MCF 10A (cell line): Measurements from ENCODE around the gene SALL2. TPM values are rescaled to one million over a fixed set of nuclear protein-coding genes. Genes with fewer than 3 reads are reported as not detected.

Experiments
- BruUV-seq: library from RNA; stranded (reverse); fragments of 400-500 nt; replicated peaks from 2 replicates; lab custom pipeline; 2021; lab: Mats Ljungman, UMichigan
- CTCF ChIA-PET: fragments of 300-600 bp; sonication (Branson Sonifier 250); formaldehyde crosslinking; extraction: SDS; loops from one replicate; lab custom pipeline; 2021; ENCODE audit warnings: antibody characterized with exemption, inconsistent platforms; lab: Yijun Ruan, JAX
- POLR2A ChIA-PET: fragments of 300-600, 350-650 bp; sonication (Branson Sonifier 250); formaldehyde crosslinking; extraction: SDS; loops from one replicate; lab custom pipeline; 2020; ENCODE audit warnings: antibody characterized with exemption, inconsistent platforms; lab: Yijun Ruan, JAX
- DNase-seq: peaks from one replicate; pipeline ENCODE4 v3.0.0-alpha.2; 2018; ENCODE audit not compliant: unreplicated experiment
- H3K27ac Mint-ChIP-seq: one replicate; pipeline ENCODE4 v1.8.0; 2022; ENCODE audit warnings: mild to moderate bottlenecking, low read depth, mixed read lengths; ENCODE audit not compliant: unreplicated experiment
- H3K27me3 Mint-ChIP-seq: one replicate; pipeline ENCODE4 v1.8.0; 2022; ENCODE audit warnings: mixed read lengths; ENCODE audit not compliant: insufficient read depth, unreplicated experiment
- H3K36me3 Mint-ChIP-seq: one replicate; pipeline ENCODE4 v1.8.0; 2022; ENCODE audit warnings: mild to moderate bottlenecking, moderate library complexity, mixed read lengths; ENCODE audit not compliant: insufficient read depth, unreplicated experiment
- H3K4me1 Mint-ChIP-seq: one replicate; pipeline ENCODE4 v1.8.0; 2022; ENCODE audit warnings: mixed read lengths; ENCODE audit not compliant: insufficient read depth, unreplicated experiment
- H3K4me3 Mint-ChIP-seq: one replicate; pipeline ENCODE4 v1.8.0; 2022; ENCODE audit warnings: mild to moderate bottlenecking, moderate library complexity, mixed read lengths; ENCODE audit not compliant: unreplicated experiment
- H3K9me3 Mint-ChIP-seq: one replicate; pipeline ENCODE4 v1.8.0; 2022; ENCODE audit warnings: mixed read lengths; ENCODE audit not compliant: unreplicated experiment
- intact Hi-C: fragments of 100-400 bp; cut with micrococcal nuclease; formaldehyde crosslinking; loops from 2 replicates; pipeline ENCODE4 v1.14.1; 2022
- total RNA-seq: library from RNA; stranded (reverse); gene quantifications from 2 replicates; pipeline ENCODE4 v1.2.3, GENCODE V29; 2022
- TF ChIP-seq, protein P1 (sequence below): fragments of 200-600 bp; IDR thresholded peaks from one replicate; pipeline ENCODE4 v1.8.0; 2022; ENCODE audit warnings: antibody characterized with exemption, mild to moderate bottlenecking; ENCODE audit not compliant: unreplicated experiment

The SALL2 gene
- total RNA-seq, 1 experiment from 2014 or later = 0.09 TPM

DNA sequence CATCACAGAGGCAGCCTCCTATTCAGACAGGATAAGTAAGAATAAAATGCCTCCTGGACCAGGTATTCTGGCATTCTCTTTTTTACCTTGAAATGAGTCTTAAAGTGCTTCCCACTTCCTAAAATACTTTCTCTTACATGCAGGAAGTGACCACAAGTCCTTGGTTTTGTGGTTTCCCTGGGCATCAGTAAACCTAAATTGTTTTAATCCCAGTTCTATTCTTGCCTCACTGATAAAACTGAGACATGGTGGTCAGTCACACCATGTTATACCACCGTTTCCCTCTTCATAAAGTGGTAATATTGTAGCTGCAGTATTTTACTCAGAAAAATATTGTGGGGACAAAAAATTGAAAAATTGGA, 1.2 kb upstream of the SALL2 start:
- no peaks in the 10 kb centered on the region for H3K4me1 Mint-ChIP-seq
- TF ChIP-seq, protein P1, sequence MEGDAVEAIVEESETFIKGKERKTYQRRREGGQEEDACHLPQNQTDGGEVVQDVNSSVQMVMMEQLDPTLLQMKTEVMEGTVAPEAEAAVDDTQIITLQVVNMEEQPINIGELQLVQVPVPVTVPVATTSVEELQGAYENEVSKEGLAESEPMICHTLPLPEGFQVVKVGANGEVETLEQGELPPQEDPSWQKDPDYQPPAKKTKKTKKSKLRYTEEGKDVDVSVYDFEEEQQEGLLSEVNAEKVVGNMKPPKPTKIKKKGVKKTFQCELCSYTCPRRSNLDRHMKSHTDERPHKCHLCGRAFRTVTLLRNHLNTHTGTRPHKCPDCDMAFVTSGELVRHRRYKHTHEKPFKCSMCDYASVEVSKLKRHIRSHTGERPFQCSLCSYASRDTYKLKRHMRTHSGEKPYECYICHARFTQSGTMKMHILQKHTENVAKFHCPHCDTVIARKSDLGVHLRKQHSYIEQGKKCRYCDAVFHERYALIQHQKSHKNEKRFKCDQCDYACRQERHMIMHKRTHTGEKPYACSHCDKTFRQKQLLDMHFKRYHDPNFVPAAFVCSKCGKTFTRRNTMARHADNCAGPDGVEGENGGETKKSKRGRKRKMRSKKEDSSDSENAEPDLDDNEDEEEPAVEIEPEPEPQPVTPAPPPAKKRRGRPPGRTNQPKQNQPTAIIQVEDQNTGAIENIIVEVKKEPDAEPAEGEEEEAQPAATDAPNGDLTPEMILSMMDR = no peak
- BruUV-seq = no TSS peak

DNA sequence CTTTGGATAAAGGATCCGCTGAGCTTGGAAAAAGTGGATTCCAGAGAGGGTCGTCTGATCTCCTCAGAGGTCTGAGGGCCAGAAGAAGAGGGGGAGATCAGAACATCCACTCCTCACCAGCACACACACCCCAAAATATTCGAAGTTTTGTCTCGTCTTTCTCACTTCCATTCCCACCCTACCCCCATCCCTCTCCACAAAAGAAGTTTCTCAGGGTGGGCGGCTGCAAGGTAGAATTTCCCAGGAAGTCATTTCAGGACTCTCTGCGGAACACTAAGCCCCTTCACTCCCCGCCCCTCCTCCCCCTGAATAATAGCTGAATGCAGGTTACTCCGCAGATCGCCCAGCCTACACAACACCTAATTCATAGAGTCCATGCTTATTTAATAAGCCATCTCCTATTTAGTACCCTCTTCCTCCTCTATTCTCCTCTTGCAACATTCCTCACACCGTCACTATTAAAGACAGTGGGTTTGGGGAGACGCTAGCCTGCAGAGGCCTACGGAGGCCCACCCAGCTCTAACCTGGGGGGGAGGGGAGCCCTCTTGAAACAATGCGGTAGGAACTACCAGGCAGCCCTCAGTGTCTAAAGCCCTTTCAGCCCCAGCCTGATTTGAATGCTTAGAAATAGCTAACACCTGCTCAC, 649 bp upstream of the SALL2 start:
- BruUV-seq = no TSS peak
- peaks cover 23% of the 10 kb centered on the region for H3K27me3 Mint-ChIP-seq
- intact Hi-C loops = no loop called here
- no peak overlapping the region for H3K27ac Mint-ChIP-seq
- TF ChIP-seq, protein P1 = no peak
- no peaks in the 10 kb centered on the region for H3K9me3 Mint-ChIP-seq
- ChIA-PET POLR2A (interaction anchor here (1.6 to 2.2 kb wide), 2 partner anchors 14 to 15 kb away, joined by 6 to 12 read pairs; partner anchors contain the start of gene METTL3), CTCF (interaction anchor here (0.5 to 2.5 kb wide), 4 partner anchors 16 to 222 kb away, joined by 3 to 12 read pairs (median 4); partner anchors contain the start of genes METTL3 and TOX4)
- no peak for DNase-seq
- peak overlapping the region; percentile 33 for H3K4me3 Mint-ChIP-seq
- H3K36me3 Mint-ChIP-seq = no peaks in the 10 kb centered on the region
- H3K4me1 Mint-ChIP-seq = no peaks in the 10 kb centered on the region

More for the DNA sequence above, 1.2 kb upstream of the SALL2 start:
- Mint-ChIP-seq H3K27ac (no peak overlapping the region), H3K4me3 (peak overlapping the region; percentile 33), H3K27me3 (peaks cover 23% of the 10 kb centered on the region), H3K36me3 (no peaks in the 10 kb centered on the region), H3K9me3 (no peaks in the 10 kb centered on the region)
- ChIA-PET CTCF (interaction anchor here (0.5 to 2.5 kb wide), 3 partner anchors 29 to 221 kb away, joined by 3 to 12 read pairs (median 3); partner anchors contain the start of gene TOX4), POLR2A (no interaction called here)
- intact Hi-C loops = no loop called here
- DNase-seq = no peak

DNA sequence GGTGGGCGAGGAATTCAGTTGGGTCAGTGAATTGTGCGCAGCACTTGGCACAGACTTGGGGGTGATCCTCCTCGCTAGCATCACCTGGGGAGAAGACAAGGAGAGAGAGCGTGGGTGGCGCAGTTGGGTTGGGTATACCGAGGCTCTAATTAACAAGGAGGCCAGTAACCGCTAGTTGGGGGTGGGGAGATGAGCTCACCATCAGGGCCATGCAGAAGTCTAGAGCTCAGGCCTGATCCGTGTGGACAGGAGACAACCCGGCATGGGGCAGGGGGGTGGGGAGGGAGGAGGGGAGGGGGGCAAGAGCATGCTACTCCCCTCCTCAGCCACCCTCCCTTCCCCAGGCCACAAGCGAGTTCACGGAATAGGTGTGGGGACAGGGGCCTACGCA, 580 bp downstream of the SALL2 start:
- TF ChIP-seq, protein P1 = no peak
- intact Hi-C loops = no loop called here
- Mint-ChIP-seq H3K9me3 (no peaks in the 10 kb centered on the region), H3K4me1 (no peaks in the 10 kb centered on the region), H3K36me3 (no peaks in the 10 kb centered on the region), H3K27ac (no peak overlapping the region), H3K4me3 (peak overlapping the region; percentile 33), H3K27me3 (peaks cover 22% of the 10 kb centered on the region)
- DNase-seq = no peak
- CTCF ChIA-PET = interaction anchor here (1.6 to 2.5 kb wide), 3 partner anchors 15 to 32 kb away, joined by 3 to 12 read pairs (median 5); partner anchors contain the start of gene METTL3
- BruUV-seq = no TSS peak
- POLR2A ChIA-PET = interaction anchor here (1.6 to 2.2 kb wide), 2 partner anchors 12 to 14 kb away, joined by 6 to 12 read pairs; partner anchors contain the start of gene METTL3
